HUDEP-2 (cell line): ENCODE data around the gene ADARB2.
A peak's percentile ranks its signal among the peaks of the same experiment; 100 is the strongest.

Source experiments
- DNase-seq, 76 experiments: peaks; one replicate each; lab custom pipeline; 2025; ENCODE audit not compliant: unreplicated experiment in 76 of 76; lab: John Stamatoyannopoulos, UW

Gene ADARB2

GRCh38 chr10:1390200-1390599, 347.1 kb downstream of the ADARB2 start:
- DNase-seq, result no peak

- DNase-seq, result no peak
Observed at GRCh38 chr10:1384026-1384425, 353.3 kb downstream of the ADARB2 start.

- DNase-seq, result no peak
Observed at GRCh38 chr10:1382711-1383110, 354.6 kb downstream of the ADARB2 start.

GRCh38 chr10:1381339-1381738, 356.0 kb downstream of the ADARB2 start:
- DNase-seq, result no peak

GRCh38 chr10:1380088-1380671, 357.1 kb downstream of the ADARB2 start:
- no peak for DNase-seq

GRCh38 chr10:1379601-1380000, 357.7 kb downstream of the ADARB2 start:
- DNase-seq, result no peak

GRCh38 chr10:1378473-1378872, 358.9 kb downstream of the ADARB2 start:
- DNase-seq, result no peak

GRCh38 chr10:1377740-1378397, 359.5 kb downstream of the ADARB2 start:
- no peak for DNase-seq

GRCh38 chr10:1377231-1377630, 360.1 kb downstream of the ADARB2 start:
- DNase-seq, result no peak

- no peak for DNase-seq
Observed at GRCh38 chr10:1376384-1376945, 360.9 kb downstream of the ADARB2 start.

GRCh38 chr10:1375346-1376170, 361.8 kb downstream of the ADARB2 start:
- no peak for DNase-seq

- DNase-seq, result no peak
Observed at GRCh38 chr10:1374511-1375345, 362.6 kb downstream of the ADARB2 start.

GRCh38 chr10:1373287-1373686, 364.0 kb downstream of the ADARB2 start:
- no peak for DNase-seq

- DNase-seq, result no peak
Observed at GRCh38 chr10:1372212-1372611, 365.1 kb downstream of the ADARB2 start.

- no peak for DNase-seq
Observed at GRCh38 chr10:1370298-1370697, 367.0 kb downstream of the ADARB2 start.

GRCh38 chr10:1369665-1370064, 367.7 kb downstream of the ADARB2 start:
- DNase-seq, result no peak

GRCh38 chr10:1369197-1369596, 368.1 kb downstream of the ADARB2 start:
- DNase-seq, result no peak

GRCh38 chr10:1368842-1369171, 368.5 kb downstream of the ADARB2 start:
- DNase-seq, result peak in 16 of 76 experiments; percentile 1 to 27 (median 11)

- no peak for DNase-seq
Observed at GRCh38 chr10:1367938-1368841, 369.1 kb downstream of the ADARB2 start.
